NCI-H2171 (cell line): ENCODE data around the gene S100A7.
"Not testable (repeated sequence)": the region's sequence is repeated elsewhere in the genome, so short reads cannot be mapped to it uniquely, and the experiment has no call there.

Experiments used
- DNase-seq: peaks from one replicate; lab custom pipeline; 2025; lab: John Stamatoyannopoulos, UW

Gene S100A7

GRCh38 chr1:153476491-153477093 lies 16.1 kb upstream of the S100A7 start:
- no peak for DNase-seq

- no peak for DNase-seq
Observed at GRCh38 chr1:153475282-153475681, 14.8 kb upstream of the S100A7 start.

GRCh38 chr1:153474347-153474746 lies 13.9 kb upstream of the S100A7 start:
- no peak for DNase-seq

- DNase-seq = no peak
Observed at GRCh38 chr1:153470707-153471106, 10.3 kb upstream of the S100A7 start.

GRCh38 chr1:153466908-153467307 lies 6.5 kb upstream of the S100A7 start:
- DNase-seq = no peak

GRCh38 chr1:153465811-153466636 lies 5.6 kb upstream of the S100A7 start:
- no peak for DNase-seq

GRCh38 chr1:153462741-153463140 lies 2.3 kb upstream of the S100A7 start:
- not testable (repeated sequence) for DNase-seq

GRCh38 chr1:153459655-153460054 lies 796 bp downstream of the S100A7 start:
- no peak for DNase-seq

GRCh38 chr1:153456396-153456795 lies 4.1 kb downstream of the S100A7 start:
- no peak for DNase-seq

- not testable (repeated sequence) for DNase-seq
Observed at GRCh38 chr1:153448851-153449250, 11.6 kb downstream of the S100A7 start.

- DNase-seq = no peak
Observed at GRCh38 chr1:153447498-153448170, 12.8 kb downstream of the S100A7 start.

- DNase-seq = no peak
Observed at GRCh38 chr1:153444078-153444477, 16.4 kb downstream of the S100A7 start.

- DNase-seq = no peak
Observed at GRCh38 chr1:153443486-153443885, 17.0 kb downstream of the S100A7 start.

GRCh38 chr1:153441238-153441755 lies 19.2 kb downstream of the S100A7 start:
- DNase-seq = peak; percentile 83

- DNase-seq = no peak
Observed at GRCh38 chr1:153439273-153439672, 21.2 kb downstream of the S100A7 start.

- DNase-seq = no peak
Observed at GRCh38 chr1:153438599-153438998, 21.9 kb downstream of the S100A7 start.

GRCh38 chr1:153437236-153437635 lies 23.2 kb downstream of the S100A7 start:
- DNase-seq = no peak

- DNase-seq = no peak
Observed at GRCh38 chr1:153434746-153435455, 25.6 kb downstream of the S100A7 start.

GRCh38 chr1:153432874-153433681 lies 27.4 kb downstream of the S100A7 start:
- DNase-seq = no peak

GRCh38 chr1:153431928-153432327 lies 28.5 kb downstream of the S100A7 start:
- no peak for DNase-seq

- DNase-seq = no peak
Observed at GRCh38 chr1:153431427-153431826, 29.0 kb downstream of the S100A7 start.
